ENCODE measurements around the gene SLC6A19.
"Not testable (repeated sequence)": the region's sequence is repeated elsewhere in the genome, so short reads cannot be mapped to it uniquely, and the experiment has no call there.

Gene SLC6A19

DNA sequence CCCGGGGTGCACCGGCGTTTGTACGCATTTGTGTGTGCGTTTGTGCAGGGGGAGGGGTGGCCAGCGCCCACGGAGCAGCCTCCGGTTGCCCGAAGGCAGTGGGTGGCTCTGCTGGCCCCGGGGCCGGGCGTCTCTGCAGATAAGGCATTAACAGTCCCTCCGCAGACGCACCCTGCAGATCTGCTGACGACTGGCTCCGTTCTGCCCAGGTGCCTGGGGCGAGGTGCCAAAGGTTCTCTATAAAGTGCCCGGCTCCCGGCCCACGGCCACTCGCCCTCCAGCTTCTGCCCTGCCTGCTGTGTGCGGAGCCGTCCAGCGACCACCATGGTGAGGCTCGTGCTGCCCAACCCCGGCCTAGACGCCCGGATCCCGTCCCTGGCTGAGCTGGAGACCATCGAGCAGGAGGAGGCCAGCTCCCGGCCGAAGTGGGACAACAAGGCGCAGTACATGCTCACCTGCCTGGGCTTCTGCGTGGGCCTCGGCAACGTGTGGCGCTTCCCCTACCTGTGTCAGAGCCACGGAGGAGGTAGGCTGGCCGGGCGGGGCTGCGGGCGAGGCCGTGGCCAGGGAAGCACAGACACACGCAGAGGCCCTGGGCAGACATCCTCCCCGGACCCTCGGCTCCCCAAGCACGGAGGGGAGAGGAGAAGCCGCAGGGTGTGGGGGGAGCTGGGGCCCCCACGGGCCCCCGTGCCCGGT, at the start of gene SLC6A19:
TSS of gene SLC6A19 (plus strand) at position 269 of the 699 bp plus-strand sequence. CDS start at position 325, 56 bp downstream.
- no peak for DNase-seq (ENCODE audit: low read depth)

DNA sequence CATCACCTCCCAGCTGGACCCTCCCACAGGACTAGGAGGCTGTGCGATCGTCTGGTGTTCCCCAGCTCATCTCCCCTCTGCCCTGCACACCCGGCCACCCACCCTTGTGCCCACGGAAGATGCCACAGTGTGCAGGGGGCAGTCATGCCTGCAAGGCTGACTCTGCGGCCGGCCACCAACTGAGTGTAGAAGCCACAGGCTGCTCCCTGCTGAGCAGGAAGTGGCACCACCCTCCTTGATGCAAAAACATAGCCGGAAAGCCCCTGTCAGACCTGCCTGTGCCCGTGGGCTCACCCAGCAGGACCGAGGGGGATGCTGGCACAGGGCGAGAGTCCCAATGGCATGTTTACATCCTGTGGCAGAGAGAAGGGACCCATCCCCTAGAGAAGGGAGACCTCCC, 49.2 kb upstream of the SLC6A19 start:
- no peak for DNase-seq (ENCODE audit: low read depth)

DNA sequence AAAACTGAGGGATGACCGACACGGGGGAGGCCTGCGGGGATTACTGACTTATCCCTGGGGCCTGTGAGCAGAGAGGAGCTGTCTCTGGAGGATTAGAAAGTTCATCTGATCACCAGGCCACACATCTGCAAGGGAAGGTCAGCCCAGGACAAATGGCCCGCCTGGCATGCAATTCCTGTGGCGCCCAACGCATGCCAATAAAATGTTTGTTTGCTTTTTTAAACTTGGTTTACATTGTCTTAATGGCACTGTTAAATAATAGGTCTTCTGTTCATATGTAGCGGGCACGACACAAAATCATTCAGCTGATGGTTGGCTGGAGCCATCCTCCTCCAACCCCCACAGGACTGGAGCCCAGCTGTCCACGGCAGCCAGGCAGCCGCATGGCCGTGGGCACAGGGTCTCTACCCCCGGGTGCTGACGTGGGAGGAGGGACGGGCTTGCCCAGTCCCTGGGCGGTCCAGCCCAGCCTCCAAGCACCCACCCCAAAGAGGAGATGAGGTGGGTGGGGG, 48.6 kb upstream of the SLC6A19 start:
- DNase-seq (ENCODE audit: low read depth): no peak

DNA sequence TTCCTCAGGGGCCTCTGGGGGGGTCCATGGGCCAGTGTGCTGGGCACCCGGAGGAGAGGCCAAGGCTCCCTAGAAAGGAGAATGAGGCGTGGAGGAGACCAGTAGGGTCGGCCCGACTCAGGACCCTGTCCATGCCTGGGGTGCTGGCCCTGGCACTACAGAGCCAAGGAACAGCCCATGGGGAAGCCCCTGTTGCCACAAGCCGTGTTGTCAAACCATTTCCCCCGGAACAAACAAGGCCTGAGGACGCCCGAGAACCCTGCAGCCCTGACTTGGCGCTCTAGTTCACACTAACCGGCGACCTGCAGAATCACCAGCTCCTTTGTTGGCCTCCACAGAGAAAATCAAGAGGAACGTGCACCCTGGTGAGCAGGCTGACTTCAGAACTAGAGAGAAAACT, 48.0 kb upstream of the SLC6A19 start:
- no peak for DNase-seq (ENCODE audit: low read depth)

DNA sequence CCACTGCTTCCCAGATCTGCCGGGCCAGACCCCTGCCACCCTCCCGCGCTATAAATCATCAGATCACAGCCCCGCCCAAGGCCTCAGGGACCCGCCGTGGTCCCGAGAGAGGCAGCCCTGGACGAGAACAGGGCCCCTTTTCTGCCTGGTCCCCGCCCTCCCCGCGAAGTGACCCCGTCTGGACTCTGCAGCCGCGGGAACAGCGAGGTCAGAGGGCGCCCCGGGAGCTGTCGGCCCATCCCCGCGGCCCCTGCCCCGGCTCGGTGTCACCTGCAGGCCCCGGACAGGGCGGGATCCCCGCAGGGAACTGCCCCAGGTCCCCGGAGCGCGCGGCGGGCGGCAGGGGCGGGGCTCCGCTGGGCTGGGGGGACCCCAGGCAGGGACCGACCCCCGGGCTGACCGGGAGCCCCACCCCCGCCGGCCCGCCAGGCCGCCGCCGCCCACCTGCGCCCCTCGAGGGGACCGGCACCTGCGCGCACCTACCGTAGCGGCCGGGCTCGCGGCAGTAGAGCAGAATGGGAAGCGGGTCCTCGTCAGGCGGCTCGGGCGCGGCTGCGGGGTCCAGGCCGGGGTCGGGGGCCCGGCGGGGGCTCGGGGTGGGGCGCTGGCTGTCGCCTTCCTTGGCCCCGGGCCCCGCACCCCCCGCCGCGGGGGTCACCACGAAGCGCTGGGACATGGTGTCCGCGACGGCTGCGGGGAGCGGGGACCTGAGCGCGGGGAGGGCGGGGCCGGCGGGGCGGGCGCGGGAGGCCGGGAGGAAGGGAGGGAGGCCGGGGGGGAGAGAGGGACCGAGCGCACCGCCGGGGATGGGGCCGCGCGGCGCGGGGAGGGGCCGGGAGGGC, 46.0 kb upstream of the SLC6A19 start:
- DNase-seq (ENCODE audit: low read depth): no peak

DNA sequence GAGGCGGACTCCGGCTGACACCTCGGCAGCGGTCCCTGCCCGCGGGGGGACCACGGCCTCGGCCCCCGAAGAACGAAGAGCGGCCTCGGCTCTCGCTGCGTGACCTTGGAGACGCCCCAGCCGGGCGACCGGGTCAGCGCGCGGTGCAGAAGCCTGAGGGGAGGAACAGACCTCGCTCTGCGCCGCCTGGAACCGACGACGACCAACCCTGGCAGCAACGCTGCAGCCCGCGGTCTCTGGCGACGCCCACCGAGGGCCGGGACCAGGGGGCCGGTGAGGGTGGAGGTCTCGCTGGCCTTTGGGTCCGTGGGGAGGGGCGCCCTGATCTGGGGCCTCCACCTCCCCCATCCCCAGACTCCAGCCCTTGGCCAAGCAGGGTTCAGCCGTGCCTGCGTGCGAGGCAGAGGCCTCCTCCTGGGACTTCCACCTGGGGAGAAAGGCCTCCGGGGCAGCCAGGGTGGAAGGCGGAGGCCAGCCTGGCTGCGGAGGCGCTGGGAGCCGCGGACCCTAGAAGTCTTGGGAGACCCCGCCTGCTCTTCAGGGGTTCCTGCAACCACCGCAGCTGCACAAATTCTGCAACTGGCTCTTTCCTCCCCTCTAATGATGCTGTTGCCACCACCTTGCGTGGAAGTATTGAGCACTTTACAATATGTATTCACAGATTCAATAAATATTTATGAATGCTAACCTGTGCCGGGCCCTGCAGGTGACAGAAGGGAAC, 45.2 kb upstream of the SLC6A19 start:
- DNase-seq (ENCODE audit: low read depth): no peak

DNA sequence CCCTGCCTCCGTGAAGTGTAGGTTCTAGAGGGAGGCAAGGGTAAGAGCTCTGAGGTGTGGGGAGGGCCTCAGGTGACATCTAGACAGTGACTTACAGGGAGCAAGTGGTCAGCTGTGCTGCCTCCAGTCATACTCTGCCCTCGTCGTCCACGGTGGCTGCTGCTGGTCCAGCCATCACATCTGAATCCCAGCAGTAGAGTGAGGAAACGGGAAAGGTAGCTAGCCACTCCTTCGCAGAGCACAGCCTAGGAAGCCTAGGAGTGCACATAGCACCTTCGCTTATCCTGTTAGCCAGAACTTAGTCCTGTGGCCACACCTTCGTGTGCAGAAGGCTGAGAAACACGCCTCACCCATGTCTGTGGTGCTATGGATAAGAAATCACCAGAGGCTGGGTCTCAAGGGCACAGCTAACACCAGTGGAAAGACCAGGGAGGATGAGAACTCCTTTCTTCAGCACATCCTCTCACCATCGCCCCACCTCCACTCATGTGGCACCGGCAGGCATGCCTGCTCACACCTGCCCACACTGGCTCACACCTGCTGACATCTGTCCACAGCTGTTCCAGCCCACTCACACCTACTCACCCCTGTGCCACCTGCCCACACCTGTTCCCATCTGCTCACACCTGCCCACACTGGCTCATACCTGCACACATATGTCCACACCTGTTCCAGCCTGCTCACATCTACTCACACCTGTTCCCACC, 44.5 kb upstream of the SLC6A19 start:
- no peak for DNase-seq (ENCODE audit: low read depth)

DNA sequence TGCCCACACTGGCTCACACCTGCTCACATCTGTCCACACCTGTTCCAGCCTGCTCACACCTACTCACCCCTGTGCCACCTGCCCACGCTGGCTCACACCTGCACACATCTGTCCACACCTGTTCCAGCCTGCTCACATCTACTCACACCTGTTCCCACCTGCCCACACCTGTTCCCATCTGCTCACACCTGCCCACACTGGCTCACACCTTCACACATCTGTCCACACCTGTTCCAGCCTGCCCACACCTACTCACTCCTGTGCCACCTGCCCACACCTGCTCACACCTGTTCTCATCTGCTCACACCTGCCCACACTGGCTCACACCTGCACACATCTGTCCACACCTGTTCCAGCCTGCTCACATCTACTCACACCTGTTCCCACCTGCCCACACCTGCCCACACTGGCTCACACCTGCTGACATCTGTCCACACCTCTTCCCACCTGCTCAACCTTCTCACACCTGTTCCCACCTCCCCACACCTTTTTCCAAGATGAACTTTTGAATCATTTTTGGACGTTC, 43.9 kb upstream of the SLC6A19 start:
- DNase-seq (ENCODE audit: low read depth): not testable (repeated sequence)

DNA sequence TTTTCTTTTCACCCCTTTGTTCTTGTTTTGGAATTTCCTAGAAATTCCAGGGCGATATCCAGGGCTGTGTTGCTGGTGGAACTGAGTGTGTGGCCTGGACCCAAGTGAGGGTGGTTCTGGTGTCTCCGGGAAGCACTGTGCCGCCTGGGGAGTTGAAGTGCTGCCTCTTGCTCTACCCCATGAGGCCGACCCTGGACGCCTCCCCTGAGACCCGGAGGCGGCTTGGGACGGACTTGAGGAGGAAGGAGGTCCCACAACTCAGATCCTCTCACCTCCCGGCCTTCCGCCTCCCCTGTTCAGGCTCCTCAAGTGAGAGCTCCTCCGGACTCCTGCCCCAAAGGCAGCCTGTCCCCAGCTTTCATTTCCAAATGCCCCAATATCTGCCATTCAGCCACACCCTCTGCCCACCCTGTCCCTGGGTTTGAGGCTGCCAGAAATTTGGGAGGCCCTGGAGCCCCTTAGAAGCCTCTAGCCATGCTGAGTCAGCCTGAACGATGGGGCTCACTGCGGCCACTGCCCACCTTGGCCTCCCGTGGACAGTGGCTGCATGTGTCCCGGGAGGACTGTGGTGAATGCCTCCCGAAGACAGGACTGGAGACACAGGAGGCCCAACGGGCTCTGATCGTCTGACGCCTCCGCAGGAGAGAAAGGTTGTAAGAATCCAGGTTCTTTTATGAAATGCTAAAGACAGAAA, 42.6 kb upstream of the SLC6A19 start:
- no peak for DNase-seq (ENCODE audit: low read depth)

DNA sequence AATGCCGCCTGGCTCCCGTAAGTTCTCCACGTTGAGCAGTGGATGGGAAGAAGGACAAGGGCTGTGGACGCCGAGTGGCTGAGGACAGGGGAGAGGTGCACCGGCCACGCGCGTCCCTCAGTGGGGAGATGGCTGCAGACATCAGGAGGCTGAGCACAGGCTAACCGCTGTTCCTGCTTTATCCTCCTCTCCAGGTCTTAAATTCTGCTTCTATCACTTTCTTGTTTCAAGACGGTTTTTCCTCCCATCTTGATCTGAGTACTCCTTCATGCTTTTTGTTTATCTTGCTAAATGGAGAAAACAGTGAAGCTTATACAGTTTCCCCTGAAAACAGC, 42.1 kb upstream of the SLC6A19 start:
- no peak for DNase-seq (ENCODE audit: low read depth)

DNA sequence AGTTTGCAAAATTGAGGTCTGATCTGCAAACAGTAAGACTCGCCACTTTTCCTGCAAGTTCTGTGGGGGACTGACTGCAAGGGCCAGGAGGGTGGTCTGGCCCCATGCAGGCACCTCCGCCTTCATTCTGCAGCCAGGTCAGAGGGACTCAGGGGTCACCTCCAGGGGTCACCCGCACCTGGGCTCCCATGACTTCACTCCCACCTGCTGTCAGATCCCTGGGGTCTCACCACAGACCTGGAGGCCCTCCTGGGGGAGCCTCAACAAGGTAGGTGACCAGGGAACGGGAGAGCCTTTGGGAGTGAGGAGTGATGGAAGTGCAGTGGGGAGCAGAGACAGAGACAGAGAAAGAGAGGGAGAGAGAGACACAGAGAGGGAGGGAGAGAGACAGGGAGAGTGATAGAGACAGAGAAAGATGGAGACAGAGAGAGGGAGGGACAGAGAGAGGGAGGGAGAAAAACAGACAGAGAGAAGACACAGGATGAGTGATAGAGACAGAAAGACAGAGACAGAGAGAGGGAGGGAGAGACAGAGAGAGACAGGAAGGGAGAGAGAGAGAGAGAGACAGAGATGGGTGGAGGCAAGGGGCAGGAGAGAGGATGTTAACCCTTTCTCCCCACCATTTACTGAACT, 41.5 kb upstream of the SLC6A19 start:
- DNase-seq (ENCODE audit: low read depth): no peak

DNA sequence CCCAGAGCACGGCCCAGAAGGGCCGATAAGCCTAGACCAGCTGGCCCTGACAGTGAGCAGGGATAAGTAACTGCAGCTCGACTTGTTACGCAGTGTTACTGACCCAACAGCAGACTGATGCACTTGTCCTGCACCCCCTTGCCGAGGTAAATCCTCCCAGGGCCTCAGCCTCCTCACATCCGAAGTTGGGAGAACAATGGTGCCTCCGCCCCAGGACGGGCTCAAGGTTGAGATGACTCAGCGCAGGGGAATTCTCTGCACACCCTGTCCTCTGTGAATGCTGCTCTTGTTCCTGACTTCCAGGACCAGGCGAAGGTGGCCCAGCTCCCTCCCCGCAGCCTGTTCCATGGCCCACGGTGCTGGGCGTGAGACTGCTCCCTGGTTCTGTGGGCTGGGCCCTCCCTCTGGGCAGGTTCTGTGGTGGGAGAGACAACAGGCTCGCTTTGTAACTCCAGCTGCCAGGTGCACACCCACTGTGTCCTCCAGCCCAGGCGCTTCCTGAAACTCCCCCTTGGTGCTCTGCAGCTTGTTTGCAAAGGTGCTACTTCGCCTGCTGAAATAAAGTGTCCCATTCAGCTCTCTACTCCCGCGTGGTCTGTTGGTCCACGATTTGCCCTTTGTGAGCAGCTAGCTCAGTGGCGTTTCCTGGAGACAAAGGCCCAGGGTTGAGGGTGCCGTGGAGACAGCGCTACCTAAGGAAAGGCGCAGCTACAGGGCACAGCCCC, 40.1 kb upstream of the SLC6A19 start:
- no peak for DNase-seq (ENCODE audit: low read depth)

DNA sequence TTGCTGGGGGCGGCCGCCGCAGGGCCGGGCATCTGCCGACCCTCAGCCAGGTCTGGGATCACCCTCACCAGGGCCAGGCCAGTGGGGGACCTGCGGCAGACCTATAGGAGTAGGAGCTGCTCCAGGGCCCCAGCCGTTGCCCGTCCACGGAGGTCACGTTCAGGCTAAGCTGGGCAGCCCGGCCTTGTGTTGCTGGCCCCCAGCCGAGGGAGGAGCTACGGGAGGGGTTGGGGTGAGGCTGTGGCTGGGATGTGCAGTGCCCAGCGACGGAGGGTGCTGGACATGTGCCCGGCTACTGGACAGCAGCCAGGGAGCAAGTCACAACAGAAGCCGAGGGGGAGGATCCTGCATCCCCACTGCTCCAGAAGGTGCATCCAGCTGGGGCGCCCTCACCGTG, 39.6 kb upstream of the SLC6A19 start:
- DNase-seq (ENCODE audit: low read depth): no peak

DNA sequence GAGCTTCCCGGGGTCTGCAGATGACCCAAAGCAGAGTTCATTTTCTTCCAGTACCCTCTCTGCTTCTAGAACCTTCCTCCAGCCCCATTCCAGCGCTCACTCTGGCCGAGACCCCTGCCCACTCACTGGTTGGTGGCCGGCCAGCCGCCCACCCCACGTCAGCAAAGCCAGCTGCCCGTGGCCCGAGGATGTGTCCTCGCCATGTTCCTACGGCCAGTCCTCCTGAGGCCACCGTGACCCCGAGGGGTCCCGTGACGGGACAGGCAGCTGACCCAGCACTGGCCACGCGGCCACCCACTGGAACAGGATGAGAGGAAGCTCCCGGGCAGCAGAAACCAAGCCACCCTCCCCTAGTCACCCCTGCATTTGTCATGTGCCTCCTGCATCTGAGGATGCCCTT, 39.1 kb upstream of the SLC6A19 start:
- DNase-seq (ENCODE audit: low read depth): no peak

DNA sequence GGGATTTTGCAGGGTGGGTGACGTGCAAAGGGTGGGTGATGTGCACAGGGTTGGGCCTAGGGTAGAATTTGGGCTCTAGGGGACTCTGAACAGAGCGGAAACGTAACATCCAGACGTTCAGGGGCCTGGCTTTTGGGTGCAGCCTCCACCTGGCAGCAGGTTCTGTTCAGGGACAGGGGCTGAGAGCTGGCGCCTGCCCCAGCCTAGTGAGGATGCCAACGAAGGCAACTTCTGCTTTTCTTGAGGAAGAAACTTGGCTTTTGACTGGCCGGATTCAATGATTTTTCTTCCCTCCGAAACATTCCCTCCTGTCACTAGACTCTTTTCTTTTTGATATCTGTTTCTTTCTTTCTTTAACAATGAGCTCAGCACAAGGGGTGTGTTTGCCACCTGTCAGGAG, 38.6 kb upstream of the SLC6A19 start:
- no peak for DNase-seq (ENCODE audit: low read depth)

DNA sequence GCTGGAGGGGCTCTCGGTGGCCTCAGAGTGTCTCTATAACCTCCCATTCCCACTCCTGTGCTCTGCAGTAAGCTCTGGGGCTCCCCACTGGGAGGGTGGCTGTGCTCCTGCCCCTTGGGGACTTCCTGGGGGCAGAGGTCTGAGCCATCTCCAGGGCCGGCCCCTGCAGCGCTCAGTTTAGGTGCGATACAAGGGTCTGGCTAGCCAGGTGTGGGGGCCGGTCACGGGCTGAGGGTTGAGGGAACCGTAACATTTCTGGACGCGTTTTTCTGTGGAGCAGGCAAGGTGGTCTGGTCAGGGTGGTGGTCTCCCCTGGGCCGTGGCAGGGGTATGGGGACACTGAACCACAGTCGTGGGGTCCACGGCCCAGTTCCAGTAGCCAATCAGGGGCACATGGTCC, 38.0 kb upstream of the SLC6A19 start:
- DNase-seq (ENCODE audit: low read depth): no peak

DNA sequence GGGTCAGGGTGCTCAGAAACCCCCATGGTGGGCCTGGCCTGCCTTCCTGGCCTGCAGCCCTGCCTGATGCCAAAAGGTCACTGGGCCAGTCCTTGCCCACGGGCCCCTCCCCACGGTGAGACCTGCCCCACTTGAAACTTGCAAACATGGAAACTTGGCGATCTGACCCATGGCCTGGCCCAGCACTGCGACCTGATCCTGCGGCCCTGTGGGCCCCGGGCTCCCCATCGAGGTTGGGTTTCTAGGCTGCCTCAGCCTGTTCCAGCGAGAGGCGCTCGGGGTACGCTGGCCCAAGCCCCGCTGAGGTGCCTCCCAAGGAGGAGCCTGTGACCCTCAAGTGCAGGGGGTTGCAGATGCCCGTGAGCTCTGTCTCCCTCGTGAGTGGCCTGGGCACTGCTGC, 37.5 kb upstream of the SLC6A19 start:
- no peak for DNase-seq (ENCODE audit: low read depth)

DNA sequence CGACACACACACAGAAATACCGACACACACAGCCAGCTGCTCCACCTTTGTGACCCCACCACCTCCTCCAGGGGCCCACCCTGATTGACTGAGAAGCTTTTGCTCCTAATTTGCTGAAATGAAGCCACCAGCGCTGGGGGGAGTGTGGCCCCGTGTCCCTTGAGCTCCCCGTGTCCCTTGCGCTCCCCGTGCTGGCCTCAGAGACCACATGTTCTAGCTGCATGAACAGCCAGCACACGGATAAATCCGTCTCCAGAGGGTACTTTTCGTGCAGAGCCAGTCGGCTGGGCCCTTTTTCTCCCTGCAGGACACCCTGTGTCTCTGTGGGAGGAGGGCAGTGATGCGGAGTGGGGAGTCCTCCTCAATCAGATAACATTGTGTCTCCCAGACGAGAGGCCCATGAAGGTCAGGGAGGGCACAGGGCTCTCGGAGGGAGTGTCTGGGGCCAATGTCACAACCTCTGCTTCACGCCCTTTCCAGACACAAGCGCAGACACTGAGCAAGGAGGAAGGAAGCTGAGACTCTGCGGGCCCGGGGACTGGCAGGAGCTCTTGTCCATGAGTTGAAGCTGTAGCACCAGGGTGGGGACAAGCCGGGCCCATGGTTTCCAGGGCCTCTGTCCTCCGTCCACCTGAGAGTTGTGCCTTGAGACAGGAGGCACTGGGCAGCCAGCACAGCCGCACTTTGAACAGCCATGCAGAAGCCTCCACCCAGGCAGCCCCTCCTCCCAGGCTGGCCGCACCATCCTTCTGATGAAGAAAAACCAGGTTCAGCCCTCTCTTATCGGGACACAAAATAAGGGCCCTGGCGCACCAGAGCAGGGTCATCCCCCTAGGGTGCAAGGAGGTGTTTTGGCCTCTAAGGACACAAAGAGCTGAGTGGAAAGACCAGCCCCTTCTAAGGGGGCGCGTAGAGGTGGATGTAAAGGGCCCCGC, 36.4 kb upstream of the SLC6A19 start:
- no peak for DNase-seq (ENCODE audit: low read depth)

DNA sequence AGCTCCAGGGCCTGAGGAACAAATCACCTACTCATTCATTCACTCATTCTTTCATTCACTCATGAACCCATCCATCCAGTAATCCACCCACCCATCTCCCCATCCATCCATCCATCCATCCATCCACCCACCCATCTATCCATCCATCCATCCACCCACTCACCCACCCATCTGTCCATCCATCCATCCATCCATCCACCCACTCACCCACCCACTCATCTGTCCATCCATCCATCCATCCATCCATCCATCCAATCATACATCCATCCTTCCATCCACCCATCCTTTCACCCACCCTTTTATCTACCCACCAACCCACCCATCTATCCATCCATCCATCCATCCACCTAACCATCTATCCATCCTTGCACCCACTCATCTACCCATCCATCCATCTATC, 35.5 kb upstream of the SLC6A19 start:
- DNase-seq (ENCODE audit: low read depth): no peak
